ENCODE data around the gene COX7B.

DNA sequence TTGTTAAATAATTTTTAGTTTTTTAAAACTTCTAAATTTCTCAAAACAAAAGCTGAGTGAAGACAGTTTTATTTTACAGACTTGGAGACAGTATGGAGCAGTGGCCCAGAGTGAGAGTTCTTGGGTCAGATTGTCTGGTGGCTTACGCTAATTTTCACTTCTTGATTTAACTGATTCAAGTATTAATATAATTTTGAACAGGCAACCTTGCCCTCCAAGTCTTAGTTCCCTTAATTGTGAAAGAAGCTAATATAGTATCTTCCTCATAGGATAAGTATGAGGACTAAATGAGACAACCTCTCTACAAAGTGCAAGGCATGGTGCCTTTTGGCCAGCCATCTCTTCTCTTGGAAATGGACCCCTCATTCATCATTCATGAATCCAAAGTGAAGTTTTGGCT, 36.6 kb downstream of the COX7B start:
- TF ChIP-seq SIN3A (conservative IDR thresholded peaks at IDR 0.05 in 1 of 2, IDR thresholded peaks at IDR 0.05 in 1 of 2; ENCODE audit: low read depth in 1 of 2, low read length in 2 of 2) (no peak), KDM1A (IDR thresholded peaks at IDR 0.05; ENCODE audit: borderline replicate concordance, low read length) (no peak), POLR2AphosphoS5 (IDR thresholded peaks at IDR 0.05; ENCODE audit: low read depth, low read length) (no peak), CREB1 (IDR thresholded peaks at IDR 0.05) (no peak), POLR2A (IDR thresholded peaks at IDR 0.05; ENCODE audit: control extremely low read depth in 1 of 2, low read depth in 2 of 2, low read length in 2 of 2) (no peak), BRCA1 (IDR thresholded peaks at IDR 0.05; ENCODE audit: low read depth, low read length) (no peak), SUZ12 (IDR thresholded peaks at IDR 0.05; ENCODE audit: low read length) (no peak), CBX5 (IDR thresholded peaks at IDR 0.05; ENCODE audit: low read depth, low read length) (no peak)
- TF ChIP-seq, protein P1, sequence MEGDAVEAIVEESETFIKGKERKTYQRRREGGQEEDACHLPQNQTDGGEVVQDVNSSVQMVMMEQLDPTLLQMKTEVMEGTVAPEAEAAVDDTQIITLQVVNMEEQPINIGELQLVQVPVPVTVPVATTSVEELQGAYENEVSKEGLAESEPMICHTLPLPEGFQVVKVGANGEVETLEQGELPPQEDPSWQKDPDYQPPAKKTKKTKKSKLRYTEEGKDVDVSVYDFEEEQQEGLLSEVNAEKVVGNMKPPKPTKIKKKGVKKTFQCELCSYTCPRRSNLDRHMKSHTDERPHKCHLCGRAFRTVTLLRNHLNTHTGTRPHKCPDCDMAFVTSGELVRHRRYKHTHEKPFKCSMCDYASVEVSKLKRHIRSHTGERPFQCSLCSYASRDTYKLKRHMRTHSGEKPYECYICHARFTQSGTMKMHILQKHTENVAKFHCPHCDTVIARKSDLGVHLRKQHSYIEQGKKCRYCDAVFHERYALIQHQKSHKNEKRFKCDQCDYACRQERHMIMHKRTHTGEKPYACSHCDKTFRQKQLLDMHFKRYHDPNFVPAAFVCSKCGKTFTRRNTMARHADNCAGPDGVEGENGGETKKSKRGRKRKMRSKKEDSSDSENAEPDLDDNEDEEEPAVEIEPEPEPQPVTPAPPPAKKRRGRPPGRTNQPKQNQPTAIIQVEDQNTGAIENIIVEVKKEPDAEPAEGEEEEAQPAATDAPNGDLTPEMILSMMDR (IDR thresholded peaks at IDR 0.05; ENCODE audit: control extremely low read depth in 1 of 3, insufficient read depth in 1 of 3, low read depth in 1 of 3, low read length in 3 of 3): no peak
